ENCODE data around the gene PFDN4.

GRCh38 chr20:54268941-54269340 is 61.1 kb downstream of the PFDN4 start:
- TF ChIP-seq EZH2phosphoT487 (IDR thresholded peaks at IDR 0.05; ENCODE audit: insufficient read depth, low read depth): no peak
- no peak for TF ChIP-seq EZH2 (IDR thresholded peaks at IDR 0.05; ENCODE audit: insufficient read depth, poor library complexity, severe bottlenecking)

All from GM23248 (cell line).